Lung (tissue), 12 donors: ENCODE results near the gene CELF1. TPM values are rescaled to one million over a fixed set of nuclear protein-coding genes. Genes with fewer than 3 reads are reported as not detected.
A peak's percentile ranks its signal among the peaks of the same experiment; 100 is the strongest.

ENCODE experiments used
- ATAC-seq: fragments of 200-7000 bp; cut with Tn5 transposase; one replicate; pipeline ENCODE4 v1.9.1; 2020; ENCODE audit warnings: moderate number of reproducible peaks; ENCODE audit not compliant: insufficient read depth, low FRiP score
- DNase-seq, 3 donors: peaks; one replicate each; pipeline ENCODE4 v3.0.0-alpha.2; 2013 to 2017
- H3K27ac ChIP-seq, 2 donors: one replicate each; pipeline ENCODE4 v1.5.1; 2013; ENCODE audit warnings: mild to moderate bottlenecking in 2 of 2, moderate library complexity in 2 of 2, control low read depth in 1 of 2, inconsistent platforms in 1 of 2, low read depth in 1 of 2, low read length in 1 of 2
- H3K27me3 ChIP-seq, 3 donors: one replicate each; pipeline ENCODE4 v1.5.1; 2013; ENCODE audit warnings: low read length in 2 of 3; ENCODE audit not compliant: control insufficient read depth in 3 of 3, insufficient read depth in 3 of 3
- H3K36me3 ChIP-seq, 4 donors: one replicate each; pipeline ENCODE4 v1.5.1; 2013; ENCODE audit warnings: low read length in 4 of 4, mild to moderate bottlenecking in 1 of 4, moderate library complexity in 1 of 4; ENCODE audit not compliant: control insufficient read depth in 4 of 4, insufficient read depth in 4 of 4
- H3K4me1 ChIP-seq, 5 donors: one replicate each; pipeline ENCODE4 v1.5.1; 2013; ENCODE audit warnings: low read length in 5 of 5, mild to moderate bottlenecking in 2 of 5, moderate library complexity in 1 of 5; ENCODE audit not compliant: control insufficient read depth in 5 of 5, insufficient read depth in 5 of 5
- H3K4me3 ChIP-seq: one replicate; pipeline ENCODE4 v1.5.1; 2013; ENCODE audit warnings: mild to moderate bottlenecking, control low read depth, moderate library complexity
- H3K9ac ChIP-seq, 2 donors: one replicate each; pipeline ENCODE4 v1.5.1; 2013; ENCODE audit warnings: low read length in 2 of 2, control low read depth in 1 of 2; ENCODE audit not compliant: insufficient read depth in 1 of 2
- H3K9me3 ChIP-seq, 4 donors: one replicate each; pipeline ENCODE4 v1.5.1; 2013; ENCODE audit warnings: low read length in 3 of 4, mild to moderate bottlenecking in 1 of 4, moderate library complexity in 1 of 4; ENCODE audit not compliant: control insufficient read depth in 4 of 4, insufficient read depth in 3 of 4
- WGBS, 2 donors: extraction: QIAGEN DNeasy Blood & Tissue Kit; methylation state at CpG; one replicate each; pipeline ENCODE4 v1.1.7; 2013; 5-methylcytosine and 5-hydroxymethylcytosine counted together
- polyA plus RNA-seq, 2 donors: library from polyadenylated mRNA; stranded (reverse); fragments of 200-250 nt; gene quantifications; one replicate each; pipeline ENCODE4 v1.2.1, GENCODE V29; 2013
- total RNA-seq, 2 donors: library from RNA; depleted of rRNA in 1 of 2; stranded (reverse); fragments of >200 nt in 1 of 2; gene quantifications; one replicate each; pipeline ENCODE4 v1.2.1, GENCODE V29; 2014 to 2021
- TF ChIP-seq, protein P1 (sequence below): IDR thresholded peaks from 2 replicates; pipeline ENCODE4 v1.5.1; 2012; ENCODE audit warnings: mild to moderate bottlenecking; ENCODE audit errors: control extremely low read depth, extremely low read depth
- donor health status: control.
- donor health status: control.
- donor health status: Bipolar disorder and iron deficiency.
- donor health status: healthy.
- donor health status: DM: yes; HTN: yes; CAD: no.

The CELF1 gene
- total and polyA plus RNA-seq, 4 donors, result 32.2 to 184 (median 63.8) TPM

DNA sequence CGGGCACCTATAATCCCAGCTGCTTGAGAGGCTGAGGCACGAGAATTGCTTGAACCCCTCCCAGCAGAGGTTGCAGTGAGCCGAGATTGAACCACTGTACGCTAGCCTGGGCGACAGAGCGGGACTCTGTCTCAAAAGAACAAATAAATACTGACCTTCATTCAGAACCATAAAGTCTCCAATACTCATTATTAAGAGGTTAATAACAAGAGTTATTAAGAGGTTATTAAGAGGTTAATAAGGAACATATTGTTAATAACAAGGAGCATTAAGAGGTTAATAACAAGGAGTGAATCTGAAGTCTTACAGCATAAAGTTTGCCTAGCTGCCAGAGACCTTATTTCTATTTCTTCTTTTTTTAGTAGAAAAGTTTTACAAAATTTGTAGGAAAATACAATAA lies 7.6 kb downstream of the CELF1 start:
- H3K4me3 ChIP-seq, result no peak overlapping the region
- no peak overlapping the region for H3K27ac ChIP-seq
- peaks cover 0 to 12% (median 6%) of the 10 kb centered on the region in 5 donors for H3K4me1 ChIP-seq
- TF ChIP-seq, protein P1, sequence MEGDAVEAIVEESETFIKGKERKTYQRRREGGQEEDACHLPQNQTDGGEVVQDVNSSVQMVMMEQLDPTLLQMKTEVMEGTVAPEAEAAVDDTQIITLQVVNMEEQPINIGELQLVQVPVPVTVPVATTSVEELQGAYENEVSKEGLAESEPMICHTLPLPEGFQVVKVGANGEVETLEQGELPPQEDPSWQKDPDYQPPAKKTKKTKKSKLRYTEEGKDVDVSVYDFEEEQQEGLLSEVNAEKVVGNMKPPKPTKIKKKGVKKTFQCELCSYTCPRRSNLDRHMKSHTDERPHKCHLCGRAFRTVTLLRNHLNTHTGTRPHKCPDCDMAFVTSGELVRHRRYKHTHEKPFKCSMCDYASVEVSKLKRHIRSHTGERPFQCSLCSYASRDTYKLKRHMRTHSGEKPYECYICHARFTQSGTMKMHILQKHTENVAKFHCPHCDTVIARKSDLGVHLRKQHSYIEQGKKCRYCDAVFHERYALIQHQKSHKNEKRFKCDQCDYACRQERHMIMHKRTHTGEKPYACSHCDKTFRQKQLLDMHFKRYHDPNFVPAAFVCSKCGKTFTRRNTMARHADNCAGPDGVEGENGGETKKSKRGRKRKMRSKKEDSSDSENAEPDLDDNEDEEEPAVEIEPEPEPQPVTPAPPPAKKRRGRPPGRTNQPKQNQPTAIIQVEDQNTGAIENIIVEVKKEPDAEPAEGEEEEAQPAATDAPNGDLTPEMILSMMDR, result no peak
- ATAC-seq (no peak), DNase-seq (no peak)
- H3K9ac ChIP-seq, result no peak overlapping the region
- 95 to 99% methylated on average over 6 of the region's 6 CpGs for WGBS, 2 donors
- H3K9me3 ChIP-seq, result no peaks in the 10 kb centered on the region
- H3K36me3 ChIP-seq, result peaks cover 0 to 3% (median 0%) of the 10 kb centered on the region in 4 donors
- H3K27me3 ChIP-seq, result no peaks in the 10 kb centered on the region

DNA sequence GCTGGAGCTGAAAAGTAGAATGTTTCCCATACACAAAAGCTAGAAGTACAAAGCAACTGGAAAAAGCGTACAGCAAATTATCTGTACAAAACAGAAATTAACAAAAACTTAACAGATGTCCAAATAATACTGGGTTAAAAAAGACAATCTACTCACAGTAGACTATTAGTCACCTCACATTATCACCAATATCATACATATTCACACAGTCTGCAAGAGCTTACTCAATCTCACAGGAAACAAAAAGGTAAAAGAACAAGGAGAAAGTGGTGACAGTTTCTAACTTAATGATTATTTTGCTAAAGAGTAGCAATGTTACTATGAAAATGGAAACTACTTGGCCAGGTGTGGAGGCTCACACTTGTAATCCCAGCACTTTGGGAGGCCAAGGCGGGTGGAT lies 11.9 kb downstream of the CELF1 start:
- Histone ChIP-seq H3K9ac (no peak overlapping the region), H3K9me3 (no peaks in the 10 kb centered on the region), H3K4me1 (peaks cover 10 to 46% (median 23%) of the 10 kb centered on the region in 5 donors), H3K27ac (no peak overlapping the region), H3K4me3 (no peak overlapping the region), H3K27me3 (no peaks in the 10 kb centered on the region), H3K36me3 (peaks cover 0 to 2% (median 0%) of the 10 kb centered on the region in 4 donors)
- peak in 1 of 3 donors; percentile 21 for DNase-seq
- TF ChIP-seq, protein P1, result no peak
- no peak for ATAC-seq
- WGBS, 2 donors, result 96% methylated on average over 2 of the region's 2 CpGs

DNA sequence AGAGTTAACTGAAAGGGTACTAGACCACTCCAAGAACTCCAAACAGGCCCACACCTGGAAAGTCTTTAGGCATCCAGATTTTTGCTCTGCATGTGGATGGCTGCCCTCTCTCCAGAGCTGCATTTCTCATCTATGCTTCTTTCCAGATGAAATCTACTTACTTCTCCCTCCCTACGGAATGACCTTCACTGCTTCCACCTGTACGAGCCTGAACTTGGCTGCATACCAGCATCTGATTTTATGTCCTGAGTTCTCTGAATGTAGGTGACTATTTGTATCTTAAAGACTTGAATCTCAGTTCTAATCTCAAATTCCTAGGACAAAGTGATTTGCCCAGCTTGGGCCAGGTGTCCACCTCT lies 13.3 kb downstream of the CELF1 start:
- WGBS, 2 donors, result 50 to 51% methylated on average over 2 of the region's 2 CpGs
- Histone ChIP-seq H3K36me3 (peaks cover 0 to 3% (median 0%) of the 10 kb centered on the region in 4 donors), H3K9ac (no peak overlapping the region), H3K9me3 (no peaks in the 10 kb centered on the region), H3K27me3 (no peaks in the 10 kb centered on the region), H3K4me1 (peaks cover 10 to 47% (median 23%) of the 10 kb centered on the region in 5 donors), H3K4me3 (no peak overlapping the region), H3K27ac (peak overlapping the region in 1 of 2 donors; percentile 59)
- DNase-seq, result no peak
- TF ChIP-seq, protein P1, result no peak
- no peak for ATAC-seq
